OCI-LY7 (cell line): ENCODE measurements around the gene SMCO1.
"Not testable (repeated sequence)": the region's sequence is repeated elsewhere in the genome, so short reads cannot be mapped to it uniquely, and the experiment has no call there.

ENCODE experiments used
- CTCF ChIP-seq: fragments of 200-600 bp; sonication (generic); conservative IDR thresholded peaks from 2 replicates; pipeline ENCODE4 v1.5.1; 2014; ENCODE audit warnings: mild to moderate bottlenecking, antibody characterized with exemption, low read length, moderate library complexity, mixed read lengths
- EZH2phosphoT487 ChIP-seq: fragments of 200-600 bp; sonication (generic); IDR thresholded peaks from 2 replicates; pipeline ENCODE4 v1.6.1; 2018; ENCODE audit warnings: low read depth, borderline replicate concordance, mild to moderate bottlenecking, mixed run types, antibody characterized with exemption, low read length, moderate library complexity, mixed read lengths

GRCh38 chr3:196462680-196463477 lies 52.3 kb downstream of the SMCO1 start:
- TF ChIP-seq CTCF, EZH2phosphoT487: not testable (repeated sequence)
